ENCODE results near the gene PHC3.

DNA sequence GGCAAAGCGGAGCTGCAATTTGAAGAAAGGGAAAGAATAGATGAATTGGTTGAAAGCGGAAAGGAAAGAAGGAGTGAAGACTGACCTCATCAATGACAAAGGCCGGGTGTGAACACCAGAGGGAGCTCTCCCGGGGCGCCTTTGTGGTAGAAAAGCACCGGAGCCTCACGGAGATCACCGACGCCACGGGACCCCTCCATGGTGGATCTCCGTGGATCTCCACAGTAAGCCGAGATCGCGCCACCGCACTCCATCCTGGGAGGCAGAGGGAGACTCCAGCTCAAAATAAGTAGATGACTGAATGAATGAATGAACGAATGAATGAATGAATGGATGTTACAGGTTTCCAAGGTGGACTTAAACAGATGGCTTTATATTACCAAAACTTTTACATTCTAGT is 118.8 kb downstream of the PHC3 start:
- TF ChIP-seq, protein P1, sequence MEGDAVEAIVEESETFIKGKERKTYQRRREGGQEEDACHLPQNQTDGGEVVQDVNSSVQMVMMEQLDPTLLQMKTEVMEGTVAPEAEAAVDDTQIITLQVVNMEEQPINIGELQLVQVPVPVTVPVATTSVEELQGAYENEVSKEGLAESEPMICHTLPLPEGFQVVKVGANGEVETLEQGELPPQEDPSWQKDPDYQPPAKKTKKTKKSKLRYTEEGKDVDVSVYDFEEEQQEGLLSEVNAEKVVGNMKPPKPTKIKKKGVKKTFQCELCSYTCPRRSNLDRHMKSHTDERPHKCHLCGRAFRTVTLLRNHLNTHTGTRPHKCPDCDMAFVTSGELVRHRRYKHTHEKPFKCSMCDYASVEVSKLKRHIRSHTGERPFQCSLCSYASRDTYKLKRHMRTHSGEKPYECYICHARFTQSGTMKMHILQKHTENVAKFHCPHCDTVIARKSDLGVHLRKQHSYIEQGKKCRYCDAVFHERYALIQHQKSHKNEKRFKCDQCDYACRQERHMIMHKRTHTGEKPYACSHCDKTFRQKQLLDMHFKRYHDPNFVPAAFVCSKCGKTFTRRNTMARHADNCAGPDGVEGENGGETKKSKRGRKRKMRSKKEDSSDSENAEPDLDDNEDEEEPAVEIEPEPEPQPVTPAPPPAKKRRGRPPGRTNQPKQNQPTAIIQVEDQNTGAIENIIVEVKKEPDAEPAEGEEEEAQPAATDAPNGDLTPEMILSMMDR (IDR thresholded peaks at IDR 0.05; ENCODE audit: insufficient read depth, low read length): no peak
- TF ChIP-seq POLR2AphosphoS5 (IDR thresholded peaks at IDR 0.05; ENCODE audit: low read depth) (no peak), SPI1 (IDR thresholded peaks at IDR 0.05; ENCODE audit: borderline replicate concordance, low read depth) (no peak), REST (IDR thresholded peaks at IDR 0.05; ENCODE audit: insufficient replicate concordance, low read depth) (no peak)

All from HL-60 (cell line).